Nephron (organoid): ENCODE data around the gene KCNG3.

Source experiments
- H3K27ac Mint-ChIP-seq, 3 experiments: 2 replicates each; pipeline ENCODE4 v1.8.0; 2020; ENCODE audit warnings: mixed read lengths in 3 of 3, mild to moderate bottlenecking in 2 of 3, moderate library complexity in 1 of 3
- H3K27me3 Mint-ChIP-seq: 2 replicates; pipeline ENCODE4 v1.8.0; 2021; ENCODE audit warnings: low read depth, mild to moderate bottlenecking, moderate library complexity, mixed read lengths
- H3K36me3 Mint-ChIP-seq: 2 replicates; pipeline ENCODE4 v1.8.0; 2020; ENCODE audit warnings: low read depth, mixed read lengths
- H3K4me1 Mint-ChIP-seq: 2 replicates; pipeline ENCODE4 v1.8.0; 2020; ENCODE audit warnings: mixed read lengths
- H3K4me3 Mint-ChIP-seq, 3 experiments: 2 replicates each; pipeline ENCODE4 v1.8.0; 2020; ENCODE audit warnings: mild to moderate bottlenecking in 3 of 3, mixed read lengths in 3 of 3, moderate library complexity in 2 of 3
- H3K9me3 Mint-ChIP-seq: 2 replicates; pipeline ENCODE4 v1.8.0; 2020; ENCODE audit warnings: mixed read lengths
- TF ChIP-seq, protein P1 (sequence below), 3 experiments: fragments of 200-600 bp; sonication (generic); IDR thresholded peaks; one replicate each; pipeline ENCODE4 v1.5.0; 2021; ENCODE audit warnings: antibody characterized with exemption in 3 of 3; ENCODE audit not compliant: unreplicated experiment in 3 of 3

KCNG3 gene

DNA sequence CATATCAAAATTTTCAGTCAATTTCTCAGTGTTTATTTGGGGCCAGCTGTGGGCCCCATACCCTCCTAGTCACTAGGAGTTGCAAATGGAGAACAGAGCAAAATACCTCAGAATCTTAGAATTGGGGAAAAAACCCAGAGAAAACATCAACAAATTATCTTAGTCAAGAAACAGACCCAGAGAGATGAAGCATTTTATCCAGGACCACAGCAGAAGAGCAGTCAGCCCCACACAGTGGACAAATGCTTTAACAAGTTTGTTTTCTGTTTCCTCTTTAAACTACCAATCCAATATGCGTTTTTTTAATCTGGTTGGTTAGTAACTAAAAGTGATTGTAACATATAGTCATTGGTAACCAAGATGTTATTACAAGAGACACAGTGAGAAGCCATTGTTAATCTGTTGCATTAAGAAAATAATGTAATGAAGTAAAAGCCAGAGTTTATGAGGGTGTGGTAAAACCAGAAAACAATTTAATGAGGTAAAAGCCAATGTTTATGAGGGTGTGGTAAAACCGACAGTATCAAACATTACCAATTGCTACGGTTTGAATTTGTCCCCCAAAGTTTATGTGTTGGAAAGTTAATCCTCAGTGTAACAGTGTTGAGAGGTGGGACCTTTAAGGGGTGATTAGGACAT is 72.1 kb downstream of the KCNG3 start:
- H3K9me3 Mint-ChIP-seq, result no peaks in the 10 kb centered on the region
- TF ChIP-seq, protein P1, sequence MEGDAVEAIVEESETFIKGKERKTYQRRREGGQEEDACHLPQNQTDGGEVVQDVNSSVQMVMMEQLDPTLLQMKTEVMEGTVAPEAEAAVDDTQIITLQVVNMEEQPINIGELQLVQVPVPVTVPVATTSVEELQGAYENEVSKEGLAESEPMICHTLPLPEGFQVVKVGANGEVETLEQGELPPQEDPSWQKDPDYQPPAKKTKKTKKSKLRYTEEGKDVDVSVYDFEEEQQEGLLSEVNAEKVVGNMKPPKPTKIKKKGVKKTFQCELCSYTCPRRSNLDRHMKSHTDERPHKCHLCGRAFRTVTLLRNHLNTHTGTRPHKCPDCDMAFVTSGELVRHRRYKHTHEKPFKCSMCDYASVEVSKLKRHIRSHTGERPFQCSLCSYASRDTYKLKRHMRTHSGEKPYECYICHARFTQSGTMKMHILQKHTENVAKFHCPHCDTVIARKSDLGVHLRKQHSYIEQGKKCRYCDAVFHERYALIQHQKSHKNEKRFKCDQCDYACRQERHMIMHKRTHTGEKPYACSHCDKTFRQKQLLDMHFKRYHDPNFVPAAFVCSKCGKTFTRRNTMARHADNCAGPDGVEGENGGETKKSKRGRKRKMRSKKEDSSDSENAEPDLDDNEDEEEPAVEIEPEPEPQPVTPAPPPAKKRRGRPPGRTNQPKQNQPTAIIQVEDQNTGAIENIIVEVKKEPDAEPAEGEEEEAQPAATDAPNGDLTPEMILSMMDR (IDR thresholded peaks at IDR 0.05; ENCODE audit: unreplicated experiment in 3 of 3), result no peak
- H3K27me3 Mint-ChIP-seq, result peaks cover 3% of the 10 kb centered on the region
- H3K36me3 Mint-ChIP-seq, result no peaks in the 10 kb centered on the region
- H3K27ac Mint-ChIP-seq, result peak overlapping the region in 2 of 3 experiments; percentile 46 to 75
- no peak overlapping the region for H3K4me3 Mint-ChIP-seq
- H3K4me1 Mint-ChIP-seq, result peaks cover 29% of the 10 kb centered on the region

DNA sequence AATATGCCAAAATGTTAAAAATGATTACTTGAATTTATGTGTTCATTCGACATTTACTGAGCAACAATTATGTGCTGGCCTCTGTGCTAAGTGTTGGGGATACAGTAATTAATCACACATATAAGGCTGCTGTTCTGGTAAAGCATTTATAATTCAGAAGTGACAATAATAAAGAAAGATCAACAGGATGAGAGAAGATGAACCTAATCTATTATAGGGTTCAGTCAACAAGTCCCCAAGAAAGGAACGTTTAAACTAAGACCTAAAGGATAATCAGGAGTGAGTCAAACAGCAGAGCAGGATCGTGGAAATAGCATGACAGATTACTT is 72.7 kb downstream of the KCNG3 start:
- H3K27ac Mint-ChIP-seq, result peak overlapping the region in 2 of 3 experiments; percentile 32 to 46
- H3K9me3 Mint-ChIP-seq, result no peaks in the 10 kb centered on the region
- no peaks in the 10 kb centered on the region for H3K36me3 Mint-ChIP-seq
- H3K27me3 Mint-ChIP-seq, result peaks cover 3% of the 10 kb centered on the region
- no peak overlapping the region for H3K4me3 Mint-ChIP-seq
- TF ChIP-seq, protein P1 (IDR thresholded peaks at IDR 0.05; ENCODE audit: unreplicated experiment in 3 of 3), result no peak
- H3K4me1 Mint-ChIP-seq, result peaks cover 29% of the 10 kb centered on the region

DNA sequence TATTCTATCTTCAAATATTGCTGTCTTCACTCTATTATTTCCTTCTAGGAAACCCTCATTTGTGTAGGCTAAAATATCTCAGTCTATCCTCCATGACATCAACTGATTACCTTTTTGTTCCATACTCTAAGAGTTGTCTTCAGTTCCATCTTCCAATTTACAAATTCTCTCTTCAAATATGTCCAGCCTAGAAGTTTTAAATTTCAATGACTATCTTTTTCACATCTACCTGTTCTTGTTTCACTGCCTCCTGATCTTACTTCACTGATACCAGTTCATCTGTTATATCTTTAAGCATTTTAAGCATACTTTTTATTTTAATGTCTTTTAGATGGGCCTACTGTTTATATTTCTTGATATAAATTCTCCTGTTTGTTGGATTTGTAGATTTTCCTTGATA is 79.1 kb downstream of the KCNG3 start:
- no peak overlapping the region for H3K27ac Mint-ChIP-seq
- peaks cover 5% of the 10 kb centered on the region for H3K36me3 Mint-ChIP-seq
- peaks cover 3% of the 10 kb centered on the region for H3K4me1 Mint-ChIP-seq
- no peak overlapping the region for H3K4me3 Mint-ChIP-seq
- H3K27me3 Mint-ChIP-seq, result no peaks in the 10 kb centered on the region
- TF ChIP-seq, protein P1 (IDR thresholded peaks at IDR 0.05; ENCODE audit: unreplicated experiment in 3 of 3), result no peak
- peaks cover 19% of the 10 kb centered on the region for H3K9me3 Mint-ChIP-seq

DNA sequence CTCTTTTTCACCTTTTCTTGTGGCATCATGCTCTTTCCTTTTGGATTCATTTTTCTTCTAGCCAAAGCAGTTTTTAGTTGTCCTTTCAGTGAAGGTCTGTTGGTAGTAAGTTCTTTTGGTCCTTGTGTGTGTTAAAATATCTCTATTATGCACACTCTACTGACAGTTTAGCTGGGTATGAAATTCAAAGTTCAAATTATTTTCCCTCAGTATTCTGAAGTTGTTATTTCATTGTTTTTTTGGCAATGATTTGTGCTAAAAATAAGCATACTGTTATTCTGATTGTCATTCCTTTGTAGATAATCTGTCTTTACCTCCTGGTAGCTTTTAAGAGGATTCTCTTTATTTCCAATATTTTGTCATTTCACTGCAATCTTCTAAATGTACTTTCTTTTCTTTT is 79.6 kb downstream of the KCNG3 start:
- Mint-ChIP-seq H3K9me3 (peaks cover 20% of the 10 kb centered on the region), H3K27ac (no peak overlapping the region), H3K27me3 (no peaks in the 10 kb centered on the region), H3K4me1 (no peaks in the 10 kb centered on the region), H3K36me3 (peaks cover 5% of the 10 kb centered on the region), H3K4me3 (no peak overlapping the region)
- TF ChIP-seq, protein P1 (IDR thresholded peaks at IDR 0.05; ENCODE audit: unreplicated experiment in 3 of 3), result no peak

DNA sequence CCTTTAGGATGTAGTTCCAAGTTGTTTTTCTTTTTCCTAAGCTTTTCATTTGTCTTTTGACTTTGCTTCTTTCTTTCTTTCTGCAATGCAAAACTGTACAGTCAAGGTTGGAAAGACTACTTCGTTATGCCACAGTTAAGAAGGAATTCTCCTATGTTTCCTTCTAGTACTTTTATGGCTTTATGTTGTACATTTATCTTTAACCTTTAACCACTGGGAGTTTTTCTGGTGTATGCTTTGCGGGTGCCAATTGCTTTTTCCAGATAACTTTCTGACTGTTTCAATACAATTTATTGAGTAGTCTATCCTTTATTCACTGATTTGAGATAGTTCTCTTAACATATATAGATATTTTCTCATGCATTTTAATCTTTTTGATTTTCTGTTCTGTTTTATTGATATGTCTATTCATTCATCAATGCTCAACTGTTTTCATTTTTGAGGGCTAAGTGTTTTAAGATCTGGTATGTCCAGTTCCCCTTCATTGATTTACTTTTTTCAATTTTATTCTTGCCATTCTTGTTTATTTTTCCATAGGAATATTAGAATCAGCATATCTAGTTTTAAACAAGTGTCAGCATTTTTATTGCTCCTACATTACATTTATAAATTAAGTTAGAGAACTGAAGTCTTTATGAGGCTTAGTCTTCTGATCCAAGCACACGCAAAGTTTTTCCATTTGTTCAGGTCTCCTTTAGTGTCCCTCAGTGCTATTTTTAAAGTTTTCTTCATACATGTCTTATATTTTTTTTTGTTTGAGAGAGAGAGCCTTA is 82.9 kb downstream of the KCNG3 start:
- H3K36me3 Mint-ChIP-seq, result peaks cover 5% of the 10 kb centered on the region
- no peaks in the 10 kb centered on the region for H3K27me3 Mint-ChIP-seq
- H3K9me3 Mint-ChIP-seq, result peaks cover 20% of the 10 kb centered on the region
- H3K4me3 Mint-ChIP-seq, result no peak overlapping the region
- TF ChIP-seq, protein P1 (IDR thresholded peaks at IDR 0.05; ENCODE audit: unreplicated experiment in 3 of 3), result no peak
- H3K27ac Mint-ChIP-seq, result no peak overlapping the region
- no peaks in the 10 kb centered on the region for H3K4me1 Mint-ChIP-seq

DNA sequence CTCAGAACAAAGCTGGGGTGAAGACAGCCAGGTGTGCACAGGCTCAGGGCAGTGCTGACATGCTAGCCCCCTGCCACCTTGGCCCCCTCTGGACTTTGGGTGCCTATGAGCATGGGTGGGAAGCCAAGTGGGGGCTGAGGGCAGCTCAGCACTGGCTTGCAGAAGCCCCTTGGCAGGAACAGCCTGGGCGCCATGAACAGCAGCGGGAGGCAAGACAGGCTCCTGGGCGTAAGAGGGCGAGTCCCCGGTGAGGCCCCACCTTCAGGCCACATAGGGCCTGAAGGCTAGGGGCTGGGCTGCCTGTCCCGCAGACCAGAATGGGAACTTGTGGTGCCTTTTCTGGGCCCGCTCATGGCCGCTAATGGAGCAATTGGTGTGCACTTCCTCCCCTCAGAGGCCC is 85.8 kb downstream of the KCNG3 start:
- no peak overlapping the region for H3K4me3 Mint-ChIP-seq
- peaks cover 1% of the 10 kb centered on the region for H3K27me3 Mint-ChIP-seq
- H3K36me3 Mint-ChIP-seq, result no peaks in the 10 kb centered on the region
- TF ChIP-seq, protein P1 (IDR thresholded peaks at IDR 0.05; ENCODE audit: unreplicated experiment in 3 of 3), result no peak
- H3K27ac Mint-ChIP-seq, result no peak overlapping the region
- H3K9me3 Mint-ChIP-seq, result peaks cover 2% of the 10 kb centered on the region
- peaks cover 11% of the 10 kb centered on the region for H3K4me1 Mint-ChIP-seq
